Measurements from ENCODE around the gene IPCEF1.
"Not testable (repeated sequence)": the region's sequence is repeated elsewhere in the genome, so short reads cannot be mapped to it uniquely, and the experiment has no call there.

- TF ChIP-seq CTCF, EP300, POLR2A (IDR thresholded peaks at IDR 0.05): not testable (repeated sequence)
Observed at GRCh38 chr6:154327313-154327712, 29.3 kb downstream of the IPCEF1 start.

Data from tibial nerve (tissue), 4 donors.